ENCODE measurements around the gene CORO1C. TPM values are rescaled to one million over a fixed set of nuclear protein-coding genes. Genes with fewer than 3 reads are reported as not detected.

CORO1C gene
- total RNA-seq, 1 donor from 2014 or later: 285 TPM

- peak; percentile 99 for TF ChIP-seq CTCF (IDR thresholded peaks at IDR 0.05; ENCODE audit: partially characterized antibody, unreplicated experiment)
- Mint-ChIP-seq H3K4me3 (ENCODE audit: unreplicated experiment) (no peak overlapping the region), H3K9me3 (ENCODE audit: unreplicated experiment) (peaks cover 5% of the 10 kb centered on the region), H3K27me3 (ENCODE audit: unreplicated experiment) (peaks cover 4% of the 10 kb centered on the region), H3K4me1 (ENCODE audit: low read depth, unreplicated experiment) (no peaks in the 10 kb centered on the region), H3K27ac (ENCODE audit: unreplicated experiment) (no peak overlapping the region), H3K36me3 (ENCODE audit: unreplicated experiment) (peaks cover 6% of the 10 kb centered on the region)
- DNase-seq: peak; percentile 88
Measured at GRCh38 chr12:108618079-108618952, 113.0 kb downstream of the CORO1C start.

- Mint-ChIP-seq H3K4me1 (ENCODE audit: low read depth, unreplicated experiment) (no peaks in the 10 kb centered on the region), H3K27me3 (ENCODE audit: unreplicated experiment) (peaks cover 4% of the 10 kb centered on the region), H3K4me3 (ENCODE audit: unreplicated experiment) (no peak overlapping the region), H3K9me3 (ENCODE audit: unreplicated experiment) (peaks cover 4% of the 10 kb centered on the region), H3K36me3 (ENCODE audit: unreplicated experiment) (peaks cover 6% of the 10 kb centered on the region), H3K27ac (ENCODE audit: unreplicated experiment) (no peak overlapping the region)
- no peak for TF ChIP-seq CTCF (IDR thresholded peaks at IDR 0.05; ENCODE audit: partially characterized antibody, unreplicated experiment)
- DNase-seq: no peak
Measured at GRCh38 chr12:108616941-108617858, 114.1 kb downstream of the CORO1C start.

- peak overlapping the region; percentile 23 for H3K27ac Mint-ChIP-seq (ENCODE audit: unreplicated experiment)
- no peak overlapping the region for H3K4me3 Mint-ChIP-seq (ENCODE audit: unreplicated experiment)
- peaks cover 4% of the 10 kb centered on the region for H3K9me3 Mint-ChIP-seq (ENCODE audit: unreplicated experiment)
- no peak for TF ChIP-seq CTCF (IDR thresholded peaks at IDR 0.05; ENCODE audit: partially characterized antibody, unreplicated experiment)
- H3K27me3 Mint-ChIP-seq (ENCODE audit: unreplicated experiment): peaks cover 4% of the 10 kb centered on the region
- no peak for DNase-seq
- peaks cover 6% of the 10 kb centered on the region for H3K36me3 Mint-ChIP-seq (ENCODE audit: unreplicated experiment)
- no peaks in the 10 kb centered on the region for H3K4me1 Mint-ChIP-seq (ENCODE audit: low read depth, unreplicated experiment)
Measured at GRCh38 chr12:108616359-108616758, 115.0 kb downstream of the CORO1C start.

- peaks cover 6% of the 10 kb centered on the region for H3K36me3 Mint-ChIP-seq (ENCODE audit: unreplicated experiment)
- no peak overlapping the region for H3K4me3 Mint-ChIP-seq (ENCODE audit: unreplicated experiment)
- no peak overlapping the region for H3K27ac Mint-ChIP-seq (ENCODE audit: unreplicated experiment)
- no peak for DNase-seq
- no peaks in the 10 kb centered on the region for H3K4me1 Mint-ChIP-seq (ENCODE audit: low read depth, unreplicated experiment)
- H3K27me3 Mint-ChIP-seq (ENCODE audit: unreplicated experiment): peaks cover 4% of the 10 kb centered on the region
- H3K9me3 Mint-ChIP-seq (ENCODE audit: unreplicated experiment): peaks cover 4% of the 10 kb centered on the region
- no peak for TF ChIP-seq CTCF (IDR thresholded peaks at IDR 0.05; ENCODE audit: partially characterized antibody, unreplicated experiment)
Measured at GRCh38 chr12:108615918-108616317, 115.4 kb downstream of the CORO1C start.
